Psoas muscle (tissue), 8 donors: ENCODE data around the gene GPC6. TPM values are rescaled to one million over a fixed set of nuclear protein-coding genes. Genes with fewer than 3 reads are reported as not detected.

Source experiments
- ATAC-seq, 4 donors: fragments of 200-7000 bp; cut with Tn5 transposase; one replicate each; pipeline ENCODE4 v1.9.1; 2020; ENCODE audit warnings: moderate library complexity in 3 of 4, mild to moderate bottlenecking in 2 of 4
- DNase-seq, 2 donors: peaks; one replicate each; pipeline ENCODE4 v3.0.0-alpha.2; 2020
- H3K27ac ChIP-seq: fragments of 200-600 bp; one replicate; pipeline ENCODE4 v1.8.0; 2022
- H3K27me3 ChIP-seq, 3 donors: fragments of 200-600 bp in 1 of 3; one replicate each; pipeline versions ENCODE4 v1.6.1 to v1.8.0; 2013 to 2022; ENCODE audit warnings: low read length in 2 of 3, mild to moderate bottlenecking in 2 of 3, moderate library complexity in 1 of 3; ENCODE audit not compliant: insufficient read depth in 3 of 3
- H3K36me3 ChIP-seq, 2 donors: fragments of 200-600 bp in 1 of 2; one replicate each; pipeline versions ENCODE4 v1.6.1 to v1.8.0; 2013 to 2022; ENCODE audit warnings: low read depth in 1 of 2, mild to moderate bottlenecking in 1 of 2, moderate library complexity in 1 of 2; ENCODE audit not compliant: insufficient read depth in 1 of 2
- H3K4me1 ChIP-seq: fragments of 200-600 bp; one replicate; pipeline ENCODE4 v1.8.0; 2022
- H3K4me3 ChIP-seq: fragments of 200-600 bp; one replicate; pipeline ENCODE4 v1.8.0; 2022; ENCODE audit warnings: mild to moderate bottlenecking
- H3K9me3 ChIP-seq: fragments of 200-600 bp; one replicate; pipeline ENCODE4 v1.8.0; 2022
- CTCF ChIP-seq: fragments of 200-600 bp; IDR thresholded peaks from one replicate; pipeline ENCODE4 v1.8.0; 2022; ENCODE audit warnings: antibody characterized with exemption
- WGBS, 3 donors: extraction: QIAGEN DNeasy Blood & Tissue Kit; methylation state at CpG; one replicate each; pipeline versions ENCODE4 v1.1.6 to v1.1.7; 2013; 5-methylcytosine and 5-hydroxymethylcytosine counted together
- intact Hi-C, 2 donors: fragments of 100-400 bp; cut with DNase I; formaldehyde crosslinking; loops; one replicate each; pipeline versions ENCODE4 v1.11.0 to v1.14.2; 2022
- polyA plus RNA-seq, 3 donors: library from polyadenylated mRNA; stranded (reverse); fragments of 200-250 nt; gene quantifications; one replicate each; pipeline ENCODE4 v1.2.3, GENCODE V29; 2013
- total RNA-seq, 4 donors: library from RNA; stranded (reverse); fragmentation: NEBNext Ultra II Directional in 2 of 4; extraction: Animal tissue kit (Norgen Biotek cat#: 25700) in 2 of 4; gene quantifications; one replicate each; pipeline versions ENCODE4 v1.2.1 to v1.2.4, GENCODE V29; 2021 to 2023
- donor health status: healthy with polysubstance abuse.
- donor health status: DM: no; HTN: no; CAD: no; lungs with moderate emphysema.
- donor health status: Bipolar disorder and iron deficiency.
- donor health status: healthy.
- donor health status: DM: yes; HTN: yes; CAD: no.
- donor health status: DM: no; HTN: no; CAD: no.
- donor health status: DM: no; HTN: no; CAD: no.
- donor health status: DM: yes; HTN: yes; CAD: no.

GPC6 gene
- total and polyA plus RNA-seq, 7 donors, result 0.07 to 3.7 (median 0.57) TPM

GRCh38 chr13:94007072-94007471 lies 780.5 kb downstream of the GPC6 start:
- 93 to 96% (median 95%) methylated on average over 5 of the region's 5 CpGs for WGBS, 3 donors
- ATAC-seq, result no peak
- TF ChIP-seq CTCF, result no peak
- Histone ChIP-seq H3K4me1 (no peaks in the 10 kb centered on the region), H3K9me3 (no peaks in the 10 kb centered on the region), H3K4me3 (no peak overlapping the region), H3K27ac (no peak overlapping the region), H3K36me3 (no peaks in the 10 kb centered on the region), H3K27me3 (no peaks in the 10 kb centered on the region)
- intact Hi-C loops, result no loop called here
- DNase-seq, result no peak

DNA sequence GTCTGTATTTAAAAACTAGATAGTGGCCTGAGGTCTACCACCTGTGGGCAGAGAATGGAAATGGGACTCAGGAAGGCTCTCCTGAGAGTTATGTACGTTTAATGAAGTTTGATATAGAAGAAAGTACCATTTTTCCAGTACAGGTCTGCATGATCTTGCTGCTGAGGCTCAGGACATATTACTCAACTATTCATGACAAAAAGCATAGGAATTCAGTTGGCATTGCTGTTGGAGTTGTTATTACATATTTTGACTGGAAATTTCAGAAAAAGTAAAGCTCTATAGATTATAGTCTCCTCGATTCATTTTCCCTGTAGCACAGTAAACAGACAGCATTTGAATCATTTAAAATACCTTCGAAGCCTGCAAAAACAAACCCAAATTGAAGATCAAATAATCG lies 783.1 kb downstream of the GPC6 start:
- no peaks in the 10 kb centered on the region for H3K9me3 ChIP-seq
- H3K27ac ChIP-seq, result no peak overlapping the region
- no peak for DNase-seq
- WGBS, 3 donors, result 81 to 82% (median 82%) methylated on average over 4 of the region's 4 CpGs
- ATAC-seq, result no peak
- H3K27me3 ChIP-seq, result no peaks in the 10 kb centered on the region
- intact Hi-C loops, result no loop called here
- TF ChIP-seq CTCF, result no peak
- H3K4me3 ChIP-seq, result no peak overlapping the region
- H3K4me1 ChIP-seq, result peaks cover 14% of the 10 kb centered on the region
- H3K36me3 ChIP-seq, result no peaks in the 10 kb centered on the region

DNA sequence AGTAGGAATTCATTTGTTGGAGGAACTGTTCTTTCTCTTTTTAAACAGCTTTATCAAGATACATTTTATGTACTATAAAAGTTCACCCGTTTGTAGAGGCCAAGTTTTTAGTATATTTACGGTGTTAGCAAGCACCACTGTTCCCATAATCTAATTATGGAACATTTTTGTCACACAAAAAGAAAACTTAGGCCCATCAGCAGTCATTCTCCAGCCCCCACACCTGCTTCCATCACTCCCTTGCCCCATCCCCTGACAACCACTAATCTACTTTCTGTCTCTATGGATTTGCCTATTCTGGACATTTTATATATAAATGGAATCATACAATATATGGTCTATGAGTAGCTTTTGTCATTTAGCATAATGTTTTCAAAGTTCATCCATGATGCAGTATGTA lies 787.9 kb downstream of the GPC6 start:
- 26 to 40% (median 27%) methylated on average over 2 of the region's 2 CpGs for WGBS, 3 donors
- Histone ChIP-seq H3K4me3 (no peak overlapping the region), H3K27me3 (no peaks in the 10 kb centered on the region), H3K4me1 (peaks cover 14% of the 10 kb centered on the region), H3K27ac (no peak overlapping the region), H3K9me3 (no peaks in the 10 kb centered on the region), H3K36me3 (no peaks in the 10 kb centered on the region)
- TF ChIP-seq CTCF, result no peak
- intact Hi-C loops, result no loop called here
- ATAC-seq, result no peak
- DNase-seq, result no peak

- Histone ChIP-seq H3K27ac (no peak overlapping the region), H3K27me3 (no peaks in the 10 kb centered on the region), H3K4me1 (no peaks in the 10 kb centered on the region), H3K4me3 (no peak overlapping the region), H3K36me3 (no peaks in the 10 kb centered on the region), H3K9me3 (no peaks in the 10 kb centered on the region)
- DNase-seq (no peak), ATAC-seq (no peak)
- no peak for TF ChIP-seq CTCF
- 33 to 52% (median 40%) methylated on average over 2 of the region's 2 CpGs for WGBS, 3 donors
- intact Hi-C loops, result no loop called here
Observed at GRCh38 chr13:94020426-94020825, 793.8 kb downstream of the GPC6 start.

- no peak for DNase-seq
- no peak for TF ChIP-seq CTCF
Observed at GRCh38 chr13:94020833-94021232, 794.2 kb downstream of the GPC6 start.

More at GRCh38 chr13:94020833-94021232, 794.2 kb downstream of the GPC6 start:
- no peak for ATAC-seq
- H3K9me3 ChIP-seq, result no peaks in the 10 kb centered on the region
- H3K4me3 ChIP-seq, result no peak overlapping the region
- H3K36me3 ChIP-seq, result no peaks in the 10 kb centered on the region
- no peaks in the 10 kb centered on the region for H3K4me1 ChIP-seq
- no peaks in the 10 kb centered on the region for H3K27me3 ChIP-seq
- intact Hi-C loops, result no loop called here
- H3K27ac ChIP-seq, result no peak overlapping the region
